HUES64 (cell line): ENCODE results near the gene ANKH.

Source experiments
- H3K27ac ChIP-seq: 2 replicates; pipeline ENCODE4 v1.7.0; 2013; ENCODE audit warnings: low read depth, low read length, inconsistent platforms
- H3K27me3 ChIP-seq: 2 replicates; pipeline ENCODE4 v1.6.1; 2013; ENCODE audit warnings: mild to moderate bottlenecking, low read length; ENCODE audit not compliant: insufficient read depth
- H3K36me3 ChIP-seq: 2 replicates; pipeline ENCODE4 v1.6.1; 2013; ENCODE audit warnings: mild to moderate bottlenecking, low read length; ENCODE audit not compliant: insufficient read depth
- H3K4me1 ChIP-seq: 2 replicates; pipeline ENCODE4 v1.6.1; 2013; ENCODE audit warnings: mild to moderate bottlenecking, low read length, moderate library complexity; ENCODE audit not compliant: insufficient read depth
- H3K4me3 ChIP-seq: 2 replicates; pipeline ENCODE4 v1.5.1; 2013; ENCODE audit warnings: mild to moderate bottlenecking, low read length, moderate library complexity
- H3K9ac ChIP-seq: 2 replicates; pipeline ENCODE4 v1.6.1; 2013; ENCODE audit warnings: mild to moderate bottlenecking, low read depth, low read length
- H3K9me3 ChIP-seq: 2 replicates; pipeline ENCODE4 v1.6.1; 2013; ENCODE audit warnings: low read depth, low read length; ENCODE audit not compliant: insufficient read depth
- WGBS: fragments of 150-250, 120-280 bp; methylation state at CpG from one replicate; pipeline ENCODE4 v1.1.7; 2013; ENCODE audit warnings: missing lambda C conversion rate; 5-methylcytosine and 5-hydroxymethylcytosine counted together

ANKH gene

GRCh38 chr5:14707811-14708390, 163.7 kb downstream of the ANKH start:
- H3K27ac ChIP-seq = no peak overlapping the region
- H3K27me3 ChIP-seq = no peaks in the 10 kb centered on the region
- H3K36me3 ChIP-seq = peaks cover 37% of the 10 kb centered on the region
- H3K4me3 ChIP-seq = no peak overlapping the region
- no peaks in the 10 kb centered on the region for H3K4me1 ChIP-seq
- no peak overlapping the region for H3K9ac ChIP-seq
- no peaks in the 10 kb centered on the region for H3K9me3 ChIP-seq
- WGBS = 93% methylated on average over 9 of the region's 9 CpGs

GRCh38 chr5:14706615-14707021, 165.0 kb downstream of the ANKH start:
- H3K4me1 ChIP-seq = no peaks in the 10 kb centered on the region
- H3K9ac ChIP-seq = no peak overlapping the region
- no peak overlapping the region for H3K27ac ChIP-seq
- WGBS = 96% methylated on average over 6 of the region's 6 CpGs
- no peaks in the 10 kb centered on the region for H3K27me3 ChIP-seq
- H3K9me3 ChIP-seq = no peaks in the 10 kb centered on the region
- peaks cover 24% of the 10 kb centered on the region for H3K36me3 ChIP-seq
- no peak overlapping the region for H3K4me3 ChIP-seq

GRCh38 chr5:14705556-14705955, 166.0 kb downstream of the ANKH start:
- Histone ChIP-seq H3K27ac (no peak overlapping the region), H3K36me3 (peaks cover 15% of the 10 kb centered on the region; the same call in 1 of the 2 replicates), H3K4me3 (no peak overlapping the region), H3K9ac (no peak overlapping the region), H3K4me1 (no peaks in the 10 kb centered on the region), H3K9me3 (no peaks in the 10 kb centered on the region), H3K27me3 (no peaks in the 10 kb centered on the region)
- WGBS = 94% methylated on average over 8 of the region's 8 CpGs

GRCh38 chr5:14702238-14702839, 169.2 kb downstream of the ANKH start:
- H3K27me3 ChIP-seq = no peaks in the 10 kb centered on the region
- no peak overlapping the region for H3K9ac ChIP-seq
- H3K27ac ChIP-seq = no peak overlapping the region
- no peaks in the 10 kb centered on the region for H3K9me3 ChIP-seq
- no peak overlapping the region for H3K4me3 ChIP-seq
- 94% methylated on average over 11 of the region's 11 CpGs for WGBS
- no peaks in the 10 kb centered on the region for H3K4me1 ChIP-seq
- H3K36me3 ChIP-seq = peaks cover 25% of the 10 kb centered on the region

GRCh38 chr5:14701556-14701955, 170.0 kb downstream of the ANKH start:
- Histone ChIP-seq H3K27me3 (no peaks in the 10 kb centered on the region), H3K4me3 (no peak overlapping the region), H3K4me1 (no peaks in the 10 kb centered on the region), H3K9me3 (no peaks in the 10 kb centered on the region), H3K36me3 (peaks cover 23% of the 10 kb centered on the region), H3K27ac (no peak overlapping the region), H3K9ac (no peak overlapping the region)
- WGBS = 95% methylated on average over 10 of the region's 10 CpGs

GRCh38 chr5:14700478-14701436, 170.8 kb downstream of the ANKH start:
- Histone ChIP-seq H3K4me1 (peaks cover 7% of the 10 kb centered on the region), H3K4me3 (no peak overlapping the region), H3K9ac (no peak overlapping the region), H3K27me3 (no peaks in the 10 kb centered on the region), H3K27ac (no peak overlapping the region), H3K36me3 (peaks cover 26% of the 10 kb centered on the region), H3K9me3 (no peaks in the 10 kb centered on the region)
- WGBS = 82% methylated on average over 12 of the region's 13 CpGs

GRCh38 chr5:14699807-14700400, 171.7 kb downstream of the ANKH start:
- H3K4me3 ChIP-seq = no peak overlapping the region
- H3K36me3 ChIP-seq = peaks cover 31% of the 10 kb centered on the region
- no peak overlapping the region for H3K9ac ChIP-seq
- 97% methylated on average over 8 of the region's 8 CpGs for WGBS
- H3K27ac ChIP-seq = no peak overlapping the region
- H3K27me3 ChIP-seq = no peaks in the 10 kb centered on the region
- peaks cover 16% of the 10 kb centered on the region for H3K4me1 ChIP-seq
- no peaks in the 10 kb centered on the region for H3K9me3 ChIP-seq

GRCh38 chr5:14699159-14699558, 172.4 kb downstream of the ANKH start:
- no peak overlapping the region for H3K4me3 ChIP-seq
- H3K27ac ChIP-seq = no peak overlapping the region
- no peaks in the 10 kb centered on the region for H3K9me3 ChIP-seq
- H3K4me1 ChIP-seq = peaks cover 16% of the 10 kb centered on the region
- H3K36me3 ChIP-seq = peaks cover 39% of the 10 kb centered on the region
- H3K9ac ChIP-seq = no peak overlapping the region
- 97% methylated on average over 2 of the region's 2 CpGs for WGBS
- H3K27me3 ChIP-seq = no peaks in the 10 kb centered on the region

GRCh38 chr5:14698495-14698894, 173.1 kb downstream of the ANKH start:
- Histone ChIP-seq H3K36me3 (peaks cover 45% of the 10 kb centered on the region), H3K27ac (no peak overlapping the region)
- 96% methylated on average over 1 of the region's 1 CpG for WGBS

GRCh38 chr5:14696851-14697250, 174.7 kb downstream of the ANKH start:
- Histone ChIP-seq H3K36me3 (peaks cover 60% of the 10 kb centered on the region), H3K27me3 (no peaks in the 10 kb centered on the region), H3K9me3 (no peaks in the 10 kb centered on the region), H3K4me3 (no peak overlapping the region), H3K4me1 (peaks cover 16% of the 10 kb centered on the region), H3K27ac (no peak overlapping the region), H3K9ac (no peak overlapping the region)
- 96% methylated on average over 3 of the region's 3 CpGs for WGBS

More at GRCh38 chr5:14698495-14698894, 173.1 kb downstream of the ANKH start:
- H3K9me3 ChIP-seq = no peaks in the 10 kb centered on the region
- no peak overlapping the region for H3K4me3 ChIP-seq
- peaks cover 16% of the 10 kb centered on the region for H3K4me1 ChIP-seq
- H3K9ac ChIP-seq = no peak overlapping the region
- no peaks in the 10 kb centered on the region for H3K27me3 ChIP-seq

GRCh38 chr5:14696057-14696456, 175.5 kb downstream of the ANKH start:
- Histone ChIP-seq H3K9me3 (no peaks in the 10 kb centered on the region), H3K27me3 (no peaks in the 10 kb centered on the region), H3K27ac (no peak overlapping the region), H3K9ac (no peak overlapping the region), H3K4me1 (peaks cover 16% of the 10 kb centered on the region), H3K36me3 (peaks cover 68% of the 10 kb centered on the region), H3K4me3 (no peak overlapping the region)
- WGBS = 50% methylated on average over 1 of the region's 1 CpG
